ENCODE results near the gene ZNF148.
"Not testable (repeated sequence)": the region's sequence is repeated elsewhere in the genome, so short reads cannot be mapped to it uniquely, and the experiment has no call there.

Gene ZNF148

GRCh38 chr3:125367403-125368230 is 7.5 kb downstream of the ZNF148 start:
- DNase-seq = no peak

- DNase-seq = no peak
These were observed 9.0 kb downstream of the ZNF148 start for GRCh38 chr3:125366132-125366531.

GRCh38 chr3:125359700-125360099 is 15.4 kb downstream of the ZNF148 start:
- no peak for DNase-seq

GRCh38 chr3:125358923-125359322 is 16.2 kb downstream of the ZNF148 start:
- no peak for DNase-seq

GRCh38 chr3:125357837-125358236 is 17.3 kb downstream of the ZNF148 start:
- DNase-seq = no peak

GRCh38 chr3:125357032-125357658 is 18.0 kb downstream of the ZNF148 start:
- peak; percentile 42 for DNase-seq

- DNase-seq = no peak
These were observed 18.7 kb downstream of the ZNF148 start for GRCh38 chr3:125356140-125357026.

GRCh38 chr3:125353659-125354058 is 21.5 kb downstream of the ZNF148 start:
- no peak for DNase-seq

- DNase-seq = no peak
These were observed 22.0 kb downstream of the ZNF148 start for GRCh38 chr3:125353128-125353527.

- DNase-seq = no peak
These were observed 23.2 kb downstream of the ZNF148 start for GRCh38 chr3:125351814-125352456.

GRCh38 chr3:125351152-125351551 is 24.0 kb downstream of the ZNF148 start:
- DNase-seq = no peak

- DNase-seq = no peak
These were observed 24.5 kb downstream of the ZNF148 start for GRCh38 chr3:125350597-125350996.

GRCh38 chr3:125349556-125350165 is 25.5 kb downstream of the ZNF148 start:
- no peak for DNase-seq

GRCh38 chr3:125349055-125349454 is 26.1 kb downstream of the ZNF148 start:
- DNase-seq = no peak

GRCh38 chr3:125343367-125343766 is 31.8 kb downstream of the ZNF148 start:
- DNase-seq = not testable (repeated sequence)

- no peak for DNase-seq
These were observed 35.0 kb downstream of the ZNF148 start for GRCh38 chr3:125340121-125340520.

- no peak for DNase-seq
These were observed 37.6 kb downstream of the ZNF148 start for GRCh38 chr3:125337506-125337905.

- DNase-seq = no peak
These were observed 40.2 kb downstream of the ZNF148 start for GRCh38 chr3:125334675-125335560.

- no peak for DNase-seq
These were observed 42.6 kb downstream of the ZNF148 start for GRCh38 chr3:125332504-125332903.

- DNase-seq = no peak
These were observed 43.9 kb downstream of the ZNF148 start for GRCh38 chr3:125331243-125331642.

GRCh38 chr3:125326957-125327356 is 48.2 kb downstream of the ZNF148 start:
- DNase-seq = no peak
